Subcutaneous abdominal adipose tissue (tissue), 5 donors: Measurements from ENCODE around the gene SLC6A3.
A peak's percentile ranks its signal among the peaks of the same experiment; 100 is the strongest.

ENCODE experiments used
- H3K27ac ChIP-seq: one replicate; pipeline ENCODE4 v1.7.0; 2013; ENCODE audit warnings: low read depth, mild to moderate bottlenecking, inconsistent platforms, low read length, moderate library complexity
- H3K27me3 ChIP-seq, 5 donors: one replicate each; pipeline ENCODE4 v1.7.0; 2013; ENCODE audit warnings: low read length in 5 of 5, inconsistent platforms in 1 of 5; ENCODE audit not compliant: control insufficient read depth in 5 of 5, insufficient read depth in 4 of 5
- H3K36me3 ChIP-seq, 5 donors: one replicate each; pipeline ENCODE4 v1.7.0; 2013; ENCODE audit warnings: low read length in 5 of 5; ENCODE audit not compliant: control insufficient read depth in 5 of 5, insufficient read depth in 5 of 5
- H3K4me1 ChIP-seq, 5 donors: one replicate each; pipeline ENCODE4 v1.7.0; 2013; ENCODE audit warnings: low read length in 5 of 5, mild to moderate bottlenecking in 3 of 5, moderate library complexity in 1 of 5; ENCODE audit not compliant: control insufficient read depth in 5 of 5, insufficient read depth in 5 of 5
- H3K4me3 ChIP-seq, 5 donors: one replicate each; pipeline ENCODE4 v1.7.0; 2013; ENCODE audit warnings: low read length in 5 of 5, low read depth in 1 of 5
- H3K9ac ChIP-seq, 5 donors: one replicate each; pipeline ENCODE4 v1.7.0; 2013; ENCODE audit warnings: low read length in 5 of 5, mild to moderate bottlenecking in 4 of 5, moderate library complexity in 3 of 5
- H3K9me3 ChIP-seq, 5 donors: one replicate each; pipeline ENCODE4 v1.7.0; 2013; ENCODE audit warnings: low read length in 5 of 5; ENCODE audit not compliant: control insufficient read depth in 5 of 5
- donor health status: healthy.
- donor health status: healthy.
- donor health status: healthy.
- donor health status: healthy.
- donor health status: healthy.

Gene SLC6A3

GRCh38 chr5:1384521-1384920, 60.7 kb downstream of the SLC6A3 start:
- Histone ChIP-seq H3K4me3 (no peak overlapping the region), H3K36me3 (no peaks in the 10 kb centered on the region), H3K9me3 (no peaks in the 10 kb centered on the region), H3K27ac (no peak overlapping the region), H3K9ac (no peak overlapping the region), H3K27me3 (peaks cover 0 to 25% (median 7%) of the 10 kb centered on the region in 5 donors), H3K4me1 (peaks cover 2 to 35% (median 26%) of the 10 kb centered on the region in 5 donors)

- Histone ChIP-seq H3K4me3 (no peak overlapping the region), H3K9me3 (no peaks in the 10 kb centered on the region), H3K9ac (no peak overlapping the region), H3K36me3 (no peaks in the 10 kb centered on the region), H3K27me3 (peaks cover 0 to 28% (median 7%) of the 10 kb centered on the region in 5 donors), H3K4me1 (peaks cover 2 to 35% (median 26%) of the 10 kb centered on the region in 5 donors), H3K27ac (no peak overlapping the region)
These were observed 61.3 kb downstream of the SLC6A3 start for GRCh38 chr5:1383886-1384401.

DNA sequence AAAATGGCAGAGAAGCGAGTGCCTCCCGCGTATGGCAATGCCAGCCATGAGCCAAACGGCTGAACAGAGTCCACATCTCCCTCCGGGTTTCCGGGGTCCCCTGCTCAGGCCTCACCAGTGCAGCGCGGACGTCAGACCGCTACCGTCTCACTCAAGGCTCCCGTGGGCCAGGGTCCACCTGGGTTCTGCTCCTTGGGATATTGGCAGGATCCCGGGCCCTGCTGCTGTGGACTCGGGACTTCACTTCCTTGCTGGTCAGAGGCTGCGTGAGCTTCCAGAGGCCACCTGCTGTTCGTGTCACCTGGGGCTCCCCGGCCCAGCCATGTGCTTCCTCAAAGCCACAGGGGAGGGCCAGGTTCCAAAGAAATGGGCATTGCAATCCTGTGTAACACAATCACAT, 61.9 kb downstream of the SLC6A3 start:
- no peak overlapping the region for H3K4me3 ChIP-seq
- no peak overlapping the region for H3K27ac ChIP-seq
- H3K9ac ChIP-seq: no peak overlapping the region
- H3K36me3 ChIP-seq: no peaks in the 10 kb centered on the region
- peaks cover 2 to 35% (median 26%) of the 10 kb centered on the region in 5 donors for H3K4me1 ChIP-seq
- no peaks in the 10 kb centered on the region for H3K9me3 ChIP-seq
- H3K27me3 ChIP-seq: peaks cover 0 to 28% (median 4%) of the 10 kb centered on the region in 5 donors

DNA sequence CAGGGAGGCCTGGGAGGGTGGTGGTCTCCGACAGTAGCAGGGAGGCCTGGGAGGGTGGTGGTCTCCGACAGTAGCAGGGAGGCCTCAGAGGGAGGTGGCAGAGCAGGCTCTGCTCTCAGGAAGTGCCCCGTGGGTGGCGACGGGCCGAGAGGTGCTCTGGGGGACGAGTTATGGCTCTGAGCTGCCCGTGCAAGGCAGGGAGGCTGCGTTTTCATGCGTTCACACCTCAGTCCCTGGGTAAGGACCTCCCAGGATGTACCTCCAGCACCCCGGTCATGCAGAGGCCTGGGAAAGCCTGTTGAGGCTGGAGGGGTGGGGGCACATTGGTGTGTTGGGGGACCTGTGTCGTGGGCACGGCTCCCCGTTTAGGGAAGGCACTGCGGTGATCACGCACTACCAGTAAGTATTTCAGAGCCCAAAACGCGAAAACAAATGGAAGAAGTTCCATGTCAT, 63.0 kb downstream of the SLC6A3 start:
- Histone ChIP-seq H3K27me3 (peaks cover 0 to 31% (median 6%) of the 10 kb centered on the region in 5 donors), H3K4me3 (no peak overlapping the region), H3K36me3 (no peaks in the 10 kb centered on the region), H3K9ac (no peak overlapping the region), H3K4me1 (peaks cover 2 to 34% (median 26%) of the 10 kb centered on the region in 5 donors), H3K9me3 (no peaks in the 10 kb centered on the region), H3K27ac (no peak overlapping the region)

- peaks cover 0 to 24% (median 6%) of the 10 kb centered on the region in 5 donors for H3K27me3 ChIP-seq
These were observed 63.6 kb downstream of the SLC6A3 start for GRCh38 chr5:1381370-1382247.

GRCh38 chr5:1380910-1381309, 64.3 kb downstream of the SLC6A3 start:
- H3K4me1 ChIP-seq: peaks cover 2 to 24% (median 17%) of the 10 kb centered on the region in 5 donors
- H3K9ac ChIP-seq: no peak overlapping the region
- H3K27me3 ChIP-seq: peaks cover 0 to 21% (median 3%) of the 10 kb centered on the region in 5 donors
- H3K36me3 ChIP-seq: no peaks in the 10 kb centered on the region
- peak overlapping the region in 4 of 5 donors; percentile 22 to 45 (median 27) for H3K4me3 ChIP-seq
- H3K9me3 ChIP-seq: no peaks in the 10 kb centered on the region
- H3K27ac ChIP-seq: no peak overlapping the region

More at GRCh38 chr5:1381370-1382247, 63.6 kb downstream of the SLC6A3 start:
- no peak overlapping the region for H3K4me3 ChIP-seq
- peaks cover 2 to 31% (median 24%) of the 10 kb centered on the region in 5 donors for H3K4me1 ChIP-seq
- no peak overlapping the region for H3K27ac ChIP-seq
- no peaks in the 10 kb centered on the region for H3K9me3 ChIP-seq
- H3K36me3 ChIP-seq: no peaks in the 10 kb centered on the region
- no peak overlapping the region for H3K9ac ChIP-seq

GRCh38 chr5:1380011-1380817, 65.0 kb downstream of the SLC6A3 start:
- H3K9ac ChIP-seq: no peak overlapping the region
- peak overlapping the region; percentile 22 to 51 (median 30) for H3K4me3 ChIP-seq
- peaks cover 2 to 17% (median 11%) of the 10 kb centered on the region in 5 donors for H3K4me1 ChIP-seq
- no peaks in the 10 kb centered on the region for H3K36me3 ChIP-seq
- no peak overlapping the region for H3K27ac ChIP-seq
- peaks cover 0 to 21% (median 3%) of the 10 kb centered on the region in 5 donors for H3K27me3 ChIP-seq
- H3K9me3 ChIP-seq: no peaks in the 10 kb centered on the region

DNA sequence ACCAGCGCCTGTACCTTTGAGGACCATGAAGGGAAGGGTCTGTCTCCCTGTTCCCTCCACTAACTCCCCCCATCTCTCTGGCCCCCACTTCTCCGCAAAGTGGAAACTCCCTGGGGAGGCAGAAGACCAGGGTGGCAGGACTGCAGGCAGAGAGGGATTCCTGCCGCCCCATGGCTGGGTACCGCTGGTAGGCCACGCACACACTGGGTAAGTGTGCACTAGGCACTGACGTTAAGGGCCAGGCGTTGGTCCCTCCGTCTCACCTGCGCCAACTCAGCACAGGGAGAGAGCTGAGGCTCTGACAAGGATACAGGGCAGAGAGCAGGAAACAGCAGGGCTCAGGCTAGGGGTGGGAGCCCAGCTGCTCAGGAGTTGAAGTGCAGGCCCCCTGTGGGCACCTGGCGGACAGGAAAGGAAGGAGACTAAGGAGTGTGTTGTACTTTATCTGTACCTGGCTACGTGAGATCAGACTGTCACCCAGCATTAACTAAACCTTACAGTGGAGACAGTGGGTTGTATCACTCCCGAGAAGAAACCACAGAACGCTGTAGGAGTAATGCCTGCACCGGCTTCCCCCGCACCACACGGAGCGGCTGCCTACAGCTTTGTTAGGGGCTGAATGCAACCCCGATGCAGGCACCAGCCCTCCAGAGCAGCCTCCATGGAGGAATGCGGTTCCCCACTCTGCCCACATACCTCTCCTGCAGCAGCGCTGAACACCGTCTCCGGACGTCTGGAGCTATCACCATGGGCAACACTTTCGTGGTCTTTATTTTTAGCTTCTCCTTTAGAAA, 66.2 kb downstream of the SLC6A3 start:
- Histone ChIP-seq H3K9ac (no peak overlapping the region), H3K9me3 (no peaks in the 10 kb centered on the region), H3K4me3 (no peak overlapping the region), H3K27ac (no peak overlapping the region), H3K27me3 (peaks cover 0 to 19% (median 3%) of the 10 kb centered on the region in 5 donors), H3K4me1 (peaks cover 2 to 20% (median 14%) of the 10 kb centered on the region in 5 donors), H3K36me3 (no peaks in the 10 kb centered on the region)

DNA sequence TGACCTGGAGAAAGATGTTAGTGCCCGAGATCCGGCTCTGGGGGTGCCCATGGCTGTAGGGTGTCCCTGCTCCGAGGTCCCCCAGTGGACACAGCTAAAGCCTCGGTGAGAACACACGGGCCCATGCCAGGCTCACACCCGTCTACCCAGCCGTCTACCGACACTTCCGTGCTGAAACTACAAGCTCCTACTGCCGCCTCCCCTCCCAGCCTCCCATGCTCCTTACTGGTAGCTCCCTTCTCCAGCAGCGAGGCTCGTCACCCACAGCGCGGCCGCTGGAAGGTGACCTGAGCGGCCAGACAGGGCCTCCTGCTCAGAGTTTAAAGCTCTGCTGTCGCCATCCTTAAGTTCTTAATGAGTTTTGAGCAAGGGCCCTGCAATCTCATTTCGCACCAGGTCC, 67.1 kb downstream of the SLC6A3 start:
- no peak overlapping the region for H3K27ac ChIP-seq
- H3K9ac ChIP-seq: no peak overlapping the region
- H3K9me3 ChIP-seq: no peaks in the 10 kb centered on the region
- peaks cover 0 to 19% (median 3%) of the 10 kb centered on the region in 5 donors for H3K27me3 ChIP-seq
- H3K36me3 ChIP-seq: no peaks in the 10 kb centered on the region
- peaks cover 2 to 20% (median 14%) of the 10 kb centered on the region in 5 donors for H3K4me1 ChIP-seq
- no peak overlapping the region for H3K4me3 ChIP-seq
